Testis (tissue), 3 donors: ENCODE measurements around the gene PHF1. TPM values are rescaled to one million over a fixed set of nuclear protein-coding genes. Genes with fewer than 3 reads are reported as not detected.

ENCODE experiments used
- DNase-seq: peaks from one replicate; pipeline ENCODE4 v3.0.0-alpha.2; 2019
- H3K27ac ChIP-seq, 2 donors: fragments of 200-600 bp; sonication (generic); one replicate each; pipeline ENCODE4 v1.5.1; 2019
- H3K27me3 ChIP-seq: fragments of 200-600 bp; sonication (generic); one replicate; pipeline ENCODE4 v1.5.1; 2019
- H3K36me3 ChIP-seq: fragments of 200-600 bp; sonication (generic); one replicate; pipeline ENCODE4 v1.5.1; 2017; ENCODE audit warnings: low read depth; ENCODE audit errors: missing control alignments
- H3K4me1 ChIP-seq: fragments of 200-600 bp; sonication (generic); one replicate; pipeline ENCODE4 v1.5.1; 2019
- H3K4me3 ChIP-seq, 2 donors: fragments of 200-600 bp; sonication (generic); one replicate each; pipeline ENCODE4 v1.5.1; 2017 to 2019
- H3K9me3 ChIP-seq: fragments of 200-600 bp; sonication (generic); one replicate; pipeline ENCODE4 v1.5.1; 2017
- CTCF ChIP-seq, 3 experiments: fragments of 450-650 bp in 2 of 3; fragments of 200-600 bp in 1 of 3; sonication (generic) in 1 of 3; IDR thresholded peaks; one replicate each; pipeline ENCODE4 v1.5.1; 2016 to 2019; ENCODE audit warnings: antibody characterized with exemption in 3 of 3, mild to moderate bottlenecking in 2 of 3, moderate library complexity in 1 of 3
- POLR2A ChIP-seq: fragments of 450-650 bp; IDR thresholded peaks from one replicate; pipeline ENCODE4 v1.6.1; 2017; ENCODE audit warnings: antibody characterized with exemption, mild to moderate bottlenecking, moderate library complexity
- WGBS, 2 donors: methylation state at CpG; one replicate each; pipeline ENCODE4 v1.1.5; 2018; 5-methylcytosine and 5-hydroxymethylcytosine counted together
- intact Hi-C: fragments of 100-400 bp; cut with DNase I; formaldehyde crosslinking; loops from one replicate; pipeline ENCODE4 v1.15.1; 2023; ENCODE audit warnings: low total_unique reads
- polyA plus RNA-seq: library from polyadenylated mRNA; stranded (reverse); fragments of 350-450 nt; fragmentation: Illumina TruSeq; extraction: RNeasy Lipid Tissue Mini Kit (QIAGEN cat#74804); gene quantifications from one replicate; pipeline ENCODE4 v1.2.3, GENCODE V29; 2014; ENCODE audit warnings: low read depth, low replicate concordance; ENCODE audit not compliant: insufficient read depth
- total RNA-seq, 2 donors: library from RNA; depleted of rRNA; stranded (reverse); fragments of >200 nt; gene quantifications; one replicate each; pipeline ENCODE4 v1.2.3, GENCODE V29; 2016

PHF1 gene
- total and polyA plus RNA-seq, 3 donors from 2014 or later, result 184 to 218 (median 216) TPM

GRCh38 chr6:33419580-33420490 lies 9.0 kb downstream of the PHF1 start, which contains the start of gene SYNGAP1:
Gene SYNGAP1, plus strand, starts transcription at chr6:33420065. Its CDS starts 200 bp downstream, at chr6:33420265.
- Histone ChIP-seq H3K27ac (peak within 1 kb of the TSS; percentile 91 to 99), H3K4me3 (peak within 1 kb of the TSS; percentile 31 to 86), H3K27me3 (no peaks in the 10 kb centered on the region), H3K36me3 (no peaks in the 10 kb centered on the region), H3K4me1 (peaks cover 40% of the 10 kb centered on the region), H3K9me3 (no peaks in the 10 kb centered on the region)
- TF ChIP-seq POLR2A (no peak), CTCF (IDR thresholded peaks at IDR 0.05) (no peak)
- 4 to 6% methylated on average over 20 to 21 of the region's 22 CpGs for WGBS, 2 donors
- intact Hi-C loops, result loop anchor here (10.0 kb wide), 1 partner anchor 105 kb away; the partner anchor contains the start of genes TAPBP and ZBTB22
- DNase-seq, result peak; percentile 75

DNA sequence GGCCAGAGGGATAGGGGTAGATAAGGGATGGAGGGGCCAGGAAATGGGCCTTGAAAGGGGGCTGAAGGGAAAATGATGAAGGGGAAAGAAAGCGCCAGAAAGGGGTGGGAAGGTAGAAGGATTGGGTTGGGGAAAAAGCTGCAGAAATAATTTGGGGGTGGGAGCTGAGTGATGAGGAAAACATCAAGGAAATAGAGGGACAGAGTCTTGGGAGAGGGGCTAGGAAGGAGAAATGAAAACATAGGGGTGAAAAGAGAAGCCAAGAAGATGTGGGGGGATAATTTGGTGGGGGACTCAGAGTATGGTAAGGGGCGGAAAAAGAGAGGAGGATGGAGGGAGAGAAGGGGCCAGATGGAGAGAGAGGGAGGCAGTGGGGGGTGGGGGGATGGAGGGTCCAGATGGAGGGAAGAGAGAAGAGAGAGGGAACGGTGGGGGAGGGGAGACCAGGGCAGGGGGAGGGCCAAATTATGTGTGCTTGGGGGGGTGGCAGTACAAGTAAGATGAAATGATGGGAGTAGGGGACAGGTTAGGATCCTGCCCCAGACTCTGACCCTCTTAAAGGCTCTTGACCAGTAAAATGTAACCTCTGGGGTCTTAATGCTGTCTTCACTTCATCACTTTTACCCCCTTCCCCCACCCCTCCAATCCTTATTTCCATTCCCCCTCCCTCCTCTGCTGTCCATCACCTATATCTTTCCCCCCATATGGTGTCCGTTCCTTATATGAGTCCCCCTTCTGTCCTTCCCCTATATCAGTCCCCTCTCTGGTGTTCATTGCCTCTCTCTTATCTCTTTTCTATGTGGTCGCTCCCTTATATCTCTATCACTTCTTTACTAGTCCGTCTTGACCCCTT lies 9.9 kb downstream of the PHF1 start:
- intact Hi-C loops, result no loop called here
- Histone ChIP-seq H3K4me1 (peaks cover 39% of the 10 kb centered on the region), H3K27ac (peak overlapping the region; percentile 91 to 99), H3K27me3 (no peaks in the 10 kb centered on the region), H3K9me3 (no peaks in the 10 kb centered on the region), H3K4me3 (peak overlapping the region; percentile 31 to 56), H3K36me3 (no peaks in the 10 kb centered on the region)
- TF ChIP-seq CTCF (IDR thresholded peaks at IDR 0.05), result no peak
- TF ChIP-seq POLR2A, result no peak
- 53 to 58% methylated on average over 6 of the region's 6 CpGs for WGBS, 2 donors
- no peak for DNase-seq

- Histone ChIP-seq H3K27ac (no peak overlapping the region), H3K9me3 (no peaks in the 10 kb centered on the region), H3K4me3 (no peak overlapping the region), H3K27me3 (no peaks in the 10 kb centered on the region), H3K36me3 (no peaks in the 10 kb centered on the region), H3K4me1 (peaks cover 36% of the 10 kb centered on the region)
- WGBS, 2 donors, result 80 to 91% methylated on average over 2 of the region's 2 CpGs
- intact Hi-C loops, result no loop called here
- no peak for DNase-seq
- no peak for TF ChIP-seq CTCF (IDR thresholded peaks at IDR 0.05)
- TF ChIP-seq POLR2A, result no peak
These were observed 10.5 kb downstream of the PHF1 start for GRCh38 chr6:33421344-33421643.

DNA sequence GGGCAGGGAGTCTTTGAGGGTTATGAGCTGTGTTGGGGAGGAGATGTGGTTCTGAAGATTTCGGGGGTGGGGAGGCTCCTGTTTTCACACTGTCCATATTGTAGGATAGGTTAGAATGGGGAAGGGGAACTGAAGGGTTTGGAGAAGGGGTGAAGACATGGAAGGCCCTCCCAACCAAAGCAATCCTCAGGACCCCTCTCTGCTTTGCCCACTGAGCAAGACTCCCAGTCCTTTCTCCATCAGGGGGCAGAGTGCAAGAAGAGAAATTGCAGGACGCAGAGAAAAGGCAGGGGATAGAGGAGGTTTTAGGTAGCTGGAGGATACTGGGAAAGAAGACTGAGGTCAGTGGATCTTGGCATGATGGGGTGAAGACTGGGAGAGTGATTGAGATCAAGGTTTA lies 13.0 kb downstream of the PHF1 start:
- no peak overlapping the region for H3K4me3 ChIP-seq
- intact Hi-C loops, result no loop called here
- TF ChIP-seq CTCF (IDR thresholded peaks at IDR 0.05) (no peak), POLR2A (no peak)
- 95 to 100% methylated on average over 2 of the region's 2 CpGs for WGBS, 2 donors
- H3K27me3 ChIP-seq, result no peaks in the 10 kb centered on the region
- no peaks in the 10 kb centered on the region for H3K9me3 ChIP-seq
- no peak for DNase-seq
- H3K36me3 ChIP-seq, result no peaks in the 10 kb centered on the region
- H3K4me1 ChIP-seq, result peaks cover 41% of the 10 kb centered on the region
- H3K27ac ChIP-seq, result no peak overlapping the region
